ENCODE measurements around the gene SLC51A.

- TF ChIP-seq CTCF (IDR thresholded peaks at IDR 0.05) (no peak), POLR2A (IDR thresholded peaks at IDR 0.05) (no peak)
Measured at GRCh38 chr3:196241704-196242103, 25.4 kb downstream of the SLC51A start.
